Measurements from ENCODE around the gene MEPCE.
"Not testable (repeated sequence)": the region's sequence is repeated elsewhere in the genome, so short reads cannot be mapped to it uniquely, and the experiment has no call there.

The MEPCE gene

GRCh38 chr7:100429637-100430492, at the start of gene MEPCE:
TSS of gene MEPCE (plus strand) at chr7:100429831. CDS start at chr7:100430019, 188 bp downstream.
- peak; percentile 91 to 99 (median 98) for DNase-seq (ENCODE audit: low read depth in 2 of 3, low spot score in 2 of 3)

GRCh38 chr7:100380196-100380595, 49.4 kb upstream of the MEPCE start:
- no peak for DNase-seq (ENCODE audit: low read depth in 2 of 3, low spot score in 2 of 3)

- DNase-seq (ENCODE audit: low read depth in 2 of 3, low spot score in 2 of 3): not testable (repeated sequence)
Observed at GRCh38 chr7:100381531-100382233, 47.9 kb upstream of the MEPCE start.

GRCh38 chr7:100382234-100382853, 47.3 kb upstream of the MEPCE start:
- DNase-seq (ENCODE audit: low read depth in 2 of 3, low spot score in 2 of 3): not testable (repeated sequence)

GRCh38 chr7:100384628-100385294, 44.9 kb upstream of the MEPCE start:
- no peak for DNase-seq (ENCODE audit: low read depth in 2 of 3, low spot score in 2 of 3)

- no peak for DNase-seq (ENCODE audit: low read depth in 2 of 3, low spot score in 2 of 3)
Observed at GRCh38 chr7:100386940-100387339, 42.7 kb upstream of the MEPCE start.

- no peak for DNase-seq (ENCODE audit: low read depth in 2 of 3, low spot score in 2 of 3)
Observed at GRCh38 chr7:100387695-100388094, 41.9 kb upstream of the MEPCE start.

- no peak for DNase-seq (ENCODE audit: low read depth in 2 of 3, low spot score in 2 of 3)
Observed at GRCh38 chr7:100389437-100390088, 40.1 kb upstream of the MEPCE start.

GRCh38 chr7:100390286-100391009, 39.2 kb upstream of the MEPCE start:
- DNase-seq (ENCODE audit: low read depth in 2 of 3, low spot score in 2 of 3): no peak

GRCh38 chr7:100393233-100393905, 36.3 kb upstream of the MEPCE start:
- DNase-seq (ENCODE audit: low read depth in 2 of 3, low spot score in 2 of 3): no peak

GRCh38 chr7:100394077-100394476, 35.6 kb upstream of the MEPCE start:
- DNase-seq (ENCODE audit: low read depth in 2 of 3, low spot score in 2 of 3): no peak

- no peak for DNase-seq (ENCODE audit: low read depth in 2 of 3, low spot score in 2 of 3)
Observed at GRCh38 chr7:100396421-100396982, 33.1 kb upstream of the MEPCE start.

- DNase-seq (ENCODE audit: low read depth in 2 of 3, low spot score in 2 of 3): no peak
Observed at GRCh38 chr7:100397315-100398081, 32.1 kb upstream of the MEPCE start.

GRCh38 chr7:100398239-100398638, 31.4 kb upstream of the MEPCE start:
- no peak for DNase-seq (ENCODE audit: low read depth in 2 of 3, low spot score in 2 of 3)

- DNase-seq (ENCODE audit: low read depth in 2 of 3, low spot score in 2 of 3): no peak
Observed at GRCh38 chr7:100400041-100400440, 29.6 kb upstream of the MEPCE start.

GRCh38 chr7:100400656-100401055, 29.0 kb upstream of the MEPCE start:
- DNase-seq (ENCODE audit: low read depth in 2 of 3, low spot score in 2 of 3): no peak

GRCh38 chr7:100401811-100402210, 27.8 kb upstream of the MEPCE start:
- DNase-seq (ENCODE audit: low read depth in 2 of 3, low spot score in 2 of 3): no peak

- no peak for DNase-seq (ENCODE audit: low read depth in 2 of 3, low spot score in 2 of 3)
Observed at GRCh38 chr7:100402241-100402640, 27.4 kb upstream of the MEPCE start.

GRCh38 chr7:100406767-100407166, 22.9 kb upstream of the MEPCE start:
- DNase-seq (ENCODE audit: low read depth in 2 of 3, low spot score in 2 of 3): no peak
